DMS 273 treated with DMSO at 0.1 percent for 48 hours (cell line): ENCODE results near the gene MAF.

Experiments
- DNase-seq: peaks from one replicate; lab custom pipeline; 2025; lab: John Stamatoyannopoulos, UW

MAF gene

DNA sequence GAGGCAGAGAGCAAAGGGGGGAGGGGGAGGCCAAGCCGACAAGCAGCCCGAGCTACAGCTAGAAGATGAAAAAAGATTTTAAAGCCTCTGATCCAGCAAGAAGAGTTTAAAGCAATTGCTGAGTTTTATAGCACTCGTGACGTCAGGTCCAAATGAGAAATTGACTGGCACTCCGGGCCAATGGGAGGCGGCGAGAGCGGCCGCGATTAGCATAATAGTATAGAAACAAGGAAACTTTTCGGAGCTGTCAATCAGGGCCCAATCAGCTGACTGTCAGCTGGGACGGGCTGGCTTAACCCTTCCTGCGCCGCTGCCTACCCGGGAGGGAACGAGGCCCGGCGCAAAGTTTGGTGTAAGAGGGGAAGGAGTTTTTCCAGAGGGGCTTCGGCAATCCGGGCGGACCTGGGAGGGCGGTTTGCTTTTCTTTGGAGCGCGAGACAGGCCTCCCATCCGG, at the start of gene MAF:
TSS of gene MAF (minus strand) at position 100 of the 454 bp plus-strand sequence. CDS start 835 bp downstream, outside the sequence.
- peak; percentile 27 for DNase-seq

DNA sequence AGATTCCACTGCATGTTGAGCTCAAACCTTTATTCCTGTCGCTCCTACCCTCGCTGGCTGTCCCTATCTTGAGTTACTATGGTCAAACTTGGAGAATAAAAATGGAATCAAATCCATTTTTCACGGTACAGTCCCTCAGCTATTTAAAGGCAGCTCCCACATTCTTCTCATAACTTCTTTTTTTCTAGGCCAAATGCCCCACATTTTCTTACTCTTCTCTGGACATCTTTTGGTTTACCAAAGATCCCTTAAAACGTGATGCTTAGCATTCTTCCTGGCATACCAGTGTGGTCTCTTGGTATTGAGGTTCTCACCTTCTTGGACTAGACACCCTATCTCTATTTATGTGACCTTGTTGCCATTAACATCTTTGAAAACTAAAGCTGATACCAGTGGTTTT, 48.3 kb upstream of the MAF start:
- DNase-seq = no peak

DNA sequence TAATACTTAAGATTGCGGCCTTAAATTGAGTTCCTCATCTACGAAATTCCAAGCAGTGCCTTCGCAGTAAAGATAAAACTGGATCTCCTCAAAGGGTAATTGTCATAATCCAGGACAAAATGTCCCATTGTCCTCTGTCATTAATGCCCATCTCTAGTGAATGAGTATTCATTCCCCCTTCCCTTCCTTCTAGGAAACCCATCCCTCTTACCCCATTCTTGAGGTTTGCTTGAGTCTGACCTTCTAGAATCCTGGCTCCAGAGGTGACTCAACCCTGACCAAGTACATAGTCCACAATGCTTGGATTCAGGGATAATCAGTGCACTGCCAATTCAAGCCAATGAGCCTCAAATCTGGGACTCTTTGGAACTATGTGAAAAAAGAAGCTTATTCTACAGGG, 47.0 kb upstream of the MAF start:
- DNase-seq = no peak

DNA sequence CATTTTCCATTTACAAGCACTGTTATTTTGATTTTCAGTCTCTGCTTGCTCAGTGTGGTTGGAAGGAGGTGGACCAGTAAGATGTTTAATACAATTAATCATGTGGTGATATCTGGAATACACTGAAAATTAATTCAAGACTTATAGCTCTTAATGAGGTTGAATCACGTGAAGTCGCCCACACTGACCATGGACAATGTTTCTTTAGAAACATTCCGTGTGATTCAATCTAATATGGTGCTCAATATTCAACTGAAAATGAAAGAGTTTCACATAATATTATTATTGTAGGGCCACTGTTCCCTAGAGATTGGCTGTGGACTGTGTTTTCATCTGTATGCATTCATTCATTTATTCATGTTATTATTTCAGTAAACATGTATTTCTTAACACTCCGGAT, 45.2 kb upstream of the MAF start:
- no peak for DNase-seq

DNA sequence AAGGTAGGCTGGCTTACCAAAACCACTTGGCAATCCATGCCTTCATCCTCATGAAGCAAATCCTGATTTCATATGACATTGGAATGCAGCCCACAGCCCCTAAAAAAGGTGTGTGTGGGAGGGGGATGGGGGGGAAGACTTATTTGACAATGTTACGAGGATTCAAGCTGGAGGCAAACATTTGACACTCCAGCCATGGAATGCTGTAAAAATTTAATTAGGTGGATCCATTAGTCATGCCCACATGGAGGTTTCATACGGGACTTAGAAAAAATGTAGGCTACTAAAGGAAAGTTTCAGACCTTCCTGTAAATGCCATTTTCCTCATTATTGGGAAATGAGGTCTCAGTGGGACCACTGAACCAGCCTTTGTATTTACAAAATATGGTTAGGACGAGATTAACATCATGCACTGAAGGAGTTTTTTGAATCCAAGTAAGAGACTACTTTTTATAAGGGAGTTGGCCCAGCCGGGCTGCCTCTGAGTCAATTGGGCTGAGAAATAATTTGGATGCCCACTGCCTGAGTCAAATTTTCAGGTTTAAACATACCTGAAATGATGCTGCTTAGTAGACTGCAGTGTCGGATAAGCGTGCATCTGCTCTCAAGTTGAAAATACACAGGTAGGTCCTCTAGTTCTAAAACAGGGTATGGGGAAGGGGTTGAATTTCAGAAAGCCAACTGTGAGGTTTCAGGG, 44.6 kb upstream of the MAF start:
- no peak for DNase-seq

DNA sequence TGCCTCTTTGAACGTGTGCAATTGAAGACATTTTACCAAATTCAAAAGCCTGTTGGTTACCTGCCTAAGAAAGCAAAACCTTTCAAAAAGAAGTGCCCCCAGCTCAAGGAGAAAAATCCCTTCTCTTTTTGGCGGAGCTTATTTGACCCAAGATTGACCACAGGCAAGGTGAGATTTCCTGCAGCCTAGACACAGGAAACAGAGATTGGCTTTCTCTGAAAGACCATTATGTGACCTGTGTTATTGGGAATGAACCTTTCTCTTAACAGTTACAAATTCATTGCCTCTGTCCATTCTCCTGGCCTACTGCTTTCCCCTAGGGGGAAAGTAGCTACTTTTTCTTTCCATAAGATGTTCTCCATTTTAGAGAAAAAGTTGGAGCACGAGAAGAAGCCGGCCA, 42.1 kb upstream of the MAF start:
- DNase-seq = no peak

DNA sequence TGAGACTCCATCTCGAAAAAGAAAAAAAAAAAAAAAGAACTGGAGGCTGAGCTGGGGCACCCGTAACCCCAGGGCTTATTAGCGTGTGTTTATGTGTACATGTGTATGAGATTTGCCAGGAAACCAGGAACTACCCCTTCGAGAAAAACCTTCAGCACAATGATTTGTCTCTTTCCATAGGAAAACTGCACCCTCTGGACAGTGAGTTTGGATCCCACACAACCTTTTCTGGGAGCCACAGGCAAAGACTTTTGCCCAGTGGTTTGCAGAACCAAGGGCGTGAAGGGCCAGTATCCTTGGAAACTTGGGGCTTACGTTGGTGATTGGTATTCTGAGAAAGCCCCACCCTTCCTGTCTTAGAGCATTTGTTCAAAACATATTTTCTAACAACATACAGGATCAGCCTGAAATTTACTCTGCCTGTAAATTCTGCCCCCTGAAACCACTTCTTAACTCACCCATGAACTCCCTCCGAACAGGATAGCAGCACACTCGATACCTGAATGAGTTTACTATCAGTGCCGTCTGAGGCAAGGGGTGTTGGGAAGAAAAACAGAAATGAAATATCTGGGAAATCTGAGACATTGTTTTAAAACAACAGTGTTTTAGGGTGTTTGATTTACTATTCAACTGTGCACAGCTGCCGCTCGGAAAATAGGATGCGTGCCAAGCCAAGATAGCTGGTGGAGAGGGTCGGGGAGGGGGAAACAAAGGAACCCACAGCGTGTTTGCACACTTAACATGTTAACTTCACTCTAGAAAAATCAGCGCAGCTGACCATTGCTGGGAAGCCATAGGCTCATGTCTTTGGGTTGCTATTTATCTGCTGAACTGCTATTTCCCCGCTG, 40.2 kb upstream of the MAF start:
- DNase-seq = no peak

DNA sequence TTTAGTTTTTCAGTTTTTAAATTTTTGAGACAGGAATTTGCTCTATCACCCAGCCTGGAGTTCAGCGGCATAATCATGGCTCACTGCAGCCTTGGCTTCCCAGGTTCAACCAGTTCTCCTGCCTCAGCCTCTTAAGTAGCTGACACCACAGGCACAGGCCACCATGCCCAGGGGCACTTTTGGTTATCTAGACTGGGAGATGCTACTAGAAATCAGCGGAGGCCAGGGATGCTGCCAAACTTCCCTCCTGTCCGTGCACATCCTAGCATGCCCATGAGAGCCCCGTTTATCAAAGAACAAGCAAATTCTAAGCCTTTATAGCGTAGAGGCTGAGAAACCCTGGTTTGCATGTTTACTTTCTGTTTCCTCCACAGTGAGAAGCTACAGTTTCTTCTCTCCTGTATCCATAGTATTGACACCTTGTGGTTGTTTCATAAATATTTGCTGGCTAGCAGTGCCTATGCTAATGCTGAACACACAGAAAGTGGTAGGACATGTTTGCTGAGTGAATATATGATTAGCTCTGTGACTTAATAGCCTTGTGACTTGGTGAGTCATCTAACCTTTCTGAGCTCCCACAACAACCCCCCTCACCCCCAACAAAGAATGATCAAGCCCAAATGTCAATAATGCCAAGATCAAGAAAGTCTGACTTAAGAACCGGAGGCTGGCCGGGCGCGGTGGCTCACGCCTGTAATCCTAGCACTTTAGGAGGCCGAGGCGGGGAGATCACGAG, 39.2 kb upstream of the MAF start:
- no peak for DNase-seq

DNA sequence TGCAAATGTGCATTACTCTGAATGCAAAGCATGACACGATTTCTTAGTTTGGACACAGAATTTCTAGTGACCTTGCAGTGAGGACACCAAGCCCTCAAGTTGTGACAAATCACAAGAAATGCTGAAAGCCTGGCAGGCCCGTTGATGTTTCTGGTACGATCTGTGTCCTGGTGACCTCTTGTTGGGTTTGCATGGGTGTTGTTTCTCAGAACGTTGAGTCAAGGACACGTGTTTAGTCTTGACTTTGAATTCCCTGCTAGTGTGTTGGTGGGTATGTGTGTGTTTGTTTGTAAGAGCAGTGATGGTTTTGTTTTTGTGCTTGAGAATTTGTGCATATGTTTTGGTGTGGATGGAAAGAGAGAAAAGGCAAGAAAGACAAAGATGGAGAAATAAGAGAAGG, 37.8 kb upstream of the MAF start:
- DNase-seq = no peak

DNA sequence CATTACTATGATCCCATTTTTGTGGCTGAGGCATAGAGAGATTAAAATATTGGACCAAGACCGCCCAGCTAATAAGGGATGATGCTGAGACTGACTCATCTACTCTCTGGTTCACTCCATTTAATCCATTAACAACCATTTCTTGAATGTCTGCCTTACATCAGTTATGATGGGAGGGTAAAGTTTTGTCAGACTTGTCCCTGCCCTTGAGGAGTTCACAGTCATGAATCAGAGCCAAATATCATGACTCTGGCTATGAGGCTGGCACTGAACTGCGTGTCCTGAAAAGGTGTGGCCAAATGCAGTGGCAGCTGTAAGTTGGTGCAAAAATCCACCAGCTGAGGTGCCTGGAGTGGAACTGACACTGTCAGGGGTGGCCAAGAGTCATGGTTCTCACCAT, 35.0 kb upstream of the MAF start:
- no peak for DNase-seq

DNA sequence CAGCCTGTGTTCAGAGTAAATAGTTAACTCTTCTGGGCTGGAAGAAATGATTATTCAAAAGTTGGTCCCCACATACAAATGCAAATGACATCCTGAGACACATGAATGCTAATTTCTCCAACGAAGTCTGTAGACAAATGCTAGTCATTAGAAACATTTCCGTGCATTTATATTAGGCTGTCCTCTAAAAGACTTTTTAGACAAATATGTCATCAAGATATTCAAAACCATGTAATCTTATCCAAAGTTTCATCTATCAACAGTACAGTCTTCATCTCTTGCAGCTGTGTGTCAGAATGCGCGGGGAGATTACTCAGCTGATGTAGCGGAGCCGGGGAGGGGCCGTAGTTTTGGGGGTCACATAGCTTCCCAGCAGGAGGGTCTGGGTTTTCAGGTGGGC, 33.8 kb upstream of the MAF start:
- DNase-seq = no peak

DNA sequence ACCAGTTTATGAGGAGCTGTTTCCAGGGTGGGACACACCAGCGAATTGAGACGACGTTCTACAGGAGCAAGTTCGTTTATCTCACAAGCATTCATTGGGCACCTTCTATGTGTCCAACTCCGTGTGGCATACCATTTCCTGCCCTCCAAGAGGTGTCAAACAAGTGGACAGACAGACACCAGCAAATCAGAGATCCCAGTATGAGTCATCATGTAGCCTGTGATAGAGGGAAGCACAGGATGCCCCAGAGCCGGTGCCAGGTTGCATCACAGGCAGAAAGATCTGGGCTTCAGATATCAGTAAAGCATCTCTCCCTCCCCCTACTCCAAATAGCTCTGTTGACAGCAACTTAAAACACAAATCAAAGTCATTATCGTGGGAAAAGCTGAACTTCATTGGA, 31.8 kb upstream of the MAF start:
- DNase-seq = no peak

DNA sequence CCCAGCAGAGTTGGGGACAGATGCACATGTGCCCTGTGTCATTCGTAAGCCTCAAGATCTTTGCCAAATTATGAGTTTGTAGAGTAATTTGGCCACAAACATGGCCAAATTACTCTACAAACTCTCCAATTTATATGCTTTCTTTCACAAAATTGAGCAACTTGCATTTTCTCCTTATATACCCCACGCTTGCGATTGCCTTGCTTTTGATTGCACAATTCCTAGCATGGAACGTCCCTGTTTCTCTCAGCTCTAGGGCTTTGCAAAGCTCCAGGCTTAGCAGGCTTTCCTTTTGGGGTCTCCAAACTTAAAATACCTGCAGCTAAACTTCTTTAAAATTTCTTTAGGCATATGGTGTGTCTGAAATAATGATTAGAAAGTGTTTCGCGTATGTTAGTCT, 28.5 kb upstream of the MAF start:
- DNase-seq = no peak

DNA sequence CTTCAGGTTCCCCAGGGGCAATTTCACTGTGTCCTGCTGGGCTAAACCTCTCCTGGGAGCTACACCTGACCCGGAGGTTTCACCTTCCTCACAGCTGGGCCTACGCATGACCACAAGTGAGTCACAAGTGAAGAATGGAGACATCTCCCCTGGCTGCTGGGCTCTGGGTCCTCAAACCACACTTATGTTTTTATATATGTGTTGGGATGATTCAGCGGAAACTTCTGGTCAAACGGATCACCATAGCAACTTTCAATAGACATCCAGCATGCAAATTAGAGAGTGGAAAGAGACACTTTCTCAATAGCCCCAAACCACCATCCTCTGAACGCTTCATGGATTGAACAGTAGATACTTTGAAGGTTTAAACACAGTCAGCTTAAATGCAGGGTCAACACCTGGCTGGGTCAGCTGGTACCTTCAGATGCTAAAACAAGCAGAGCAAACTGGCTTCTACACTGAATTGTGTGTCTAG, 28.0 kb upstream of the MAF start:
- no peak for DNase-seq

DNA sequence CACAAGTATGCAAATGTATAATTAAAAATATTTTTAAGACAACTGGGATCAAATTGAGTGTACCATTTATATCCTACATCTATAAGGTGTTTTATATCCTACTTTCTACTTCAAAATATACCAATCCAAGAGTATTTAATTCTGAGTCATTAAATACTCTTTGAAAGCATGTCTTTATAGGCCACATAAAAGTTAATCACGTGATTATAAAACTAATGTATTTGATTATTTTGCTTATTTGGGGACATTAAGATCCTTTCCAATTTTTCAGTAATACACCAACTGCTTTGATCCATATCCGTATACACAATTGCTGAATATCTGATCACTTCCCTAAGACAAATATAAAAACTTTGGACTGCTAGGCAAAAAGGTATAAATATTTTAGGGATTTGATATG, 26.6 kb upstream of the MAF start:
- no peak for DNase-seq

DNA sequence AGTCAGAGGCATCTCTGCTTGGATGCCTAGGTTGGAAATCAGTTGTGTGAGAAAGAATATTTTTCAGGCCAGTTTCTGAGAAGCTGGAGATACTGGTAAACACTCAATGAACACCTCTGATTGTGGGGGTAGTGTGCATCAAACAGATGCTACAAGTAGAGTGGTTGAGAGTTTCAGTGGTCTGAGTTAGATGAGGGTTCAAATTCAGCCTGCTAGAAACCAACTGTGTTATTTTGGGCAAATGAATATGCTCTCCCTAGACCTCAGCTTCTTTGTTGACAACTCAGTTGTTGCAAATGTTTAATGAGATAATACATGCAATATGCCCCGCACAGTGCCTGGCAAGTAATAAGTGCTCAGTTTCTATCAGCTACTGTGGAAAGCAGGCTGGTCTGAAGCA, 25.2 kb upstream of the MAF start:
- no peak for DNase-seq

DNA sequence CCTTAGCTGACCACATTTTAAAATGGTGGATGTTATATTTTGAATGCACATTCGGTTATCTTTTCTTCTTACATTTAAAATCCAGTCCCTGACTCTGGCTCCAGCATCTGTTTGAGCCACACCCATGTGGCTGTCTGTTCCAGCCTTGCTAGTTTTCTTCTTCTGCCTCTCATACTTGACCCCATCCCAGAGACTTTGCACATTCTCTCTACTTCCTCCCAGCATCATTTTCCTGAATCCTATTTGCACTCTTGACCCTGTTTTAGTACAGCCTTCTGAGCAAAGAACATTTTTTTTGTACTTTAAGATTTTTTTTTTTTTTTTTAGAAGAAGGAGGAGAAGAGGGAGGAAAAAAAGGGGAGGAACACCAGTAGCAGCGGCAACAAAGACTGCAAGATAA, 23.3 kb upstream of the MAF start:
- DNase-seq = no peak

DNA sequence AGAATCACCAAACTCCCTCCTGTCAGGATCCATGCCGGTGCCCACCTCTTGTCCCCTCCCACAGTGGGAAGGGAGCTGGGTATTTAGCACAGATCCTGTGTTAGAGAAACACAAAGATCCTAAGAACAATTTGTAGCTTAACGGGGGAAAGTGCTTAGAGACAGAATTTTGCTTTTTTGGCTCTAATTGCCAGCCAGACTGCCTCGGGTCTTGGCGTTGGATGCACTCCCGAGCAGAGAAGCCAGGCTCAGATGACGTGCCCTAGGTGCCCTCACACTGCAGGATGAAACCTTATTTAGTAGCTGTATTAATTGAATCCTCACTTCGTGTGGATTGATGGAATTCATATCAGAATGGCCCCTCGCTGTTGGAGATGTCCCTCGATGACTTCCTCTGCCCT, 22.5 kb upstream of the MAF start:
- no peak for DNase-seq

DNA sequence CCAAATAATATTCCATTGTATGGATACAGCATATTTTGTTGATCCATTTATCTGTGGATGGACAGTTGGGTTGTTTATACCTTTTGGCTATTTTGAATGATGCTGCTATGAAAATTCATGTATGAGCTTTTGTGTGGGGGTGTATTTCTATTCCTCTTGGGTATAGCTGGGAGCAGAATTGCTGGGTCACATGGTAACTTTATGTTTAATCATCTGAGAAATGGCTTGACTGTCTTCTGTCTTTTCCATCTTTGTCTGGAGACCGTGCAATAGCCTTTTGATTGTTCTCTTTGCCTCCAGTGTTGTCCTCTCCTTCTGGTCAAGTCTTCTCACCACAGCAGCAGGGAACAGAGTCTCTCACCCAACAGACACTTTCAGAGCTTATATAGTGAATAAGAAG, 20.5 kb upstream of the MAF start:
- DNase-seq = no peak

DNA sequence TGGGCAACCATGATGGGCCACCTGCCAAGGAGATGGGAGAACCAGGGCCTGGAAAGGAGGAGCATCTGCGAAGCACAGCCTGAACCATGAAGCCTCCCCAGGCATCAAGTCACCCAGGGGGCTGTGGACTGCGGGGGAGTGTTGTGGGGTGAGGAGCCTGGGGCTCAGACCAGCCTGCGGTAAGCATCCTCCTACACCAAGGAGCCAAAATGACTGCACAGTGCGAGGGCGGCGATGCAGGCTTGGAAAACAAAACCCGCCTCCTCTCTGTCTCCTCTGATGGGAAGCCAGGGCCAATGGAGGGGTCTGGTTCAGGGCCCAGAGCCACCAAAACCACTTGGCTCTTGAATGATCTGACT, 18.1 kb upstream of the MAF start:
- no peak for DNase-seq

DNA sequence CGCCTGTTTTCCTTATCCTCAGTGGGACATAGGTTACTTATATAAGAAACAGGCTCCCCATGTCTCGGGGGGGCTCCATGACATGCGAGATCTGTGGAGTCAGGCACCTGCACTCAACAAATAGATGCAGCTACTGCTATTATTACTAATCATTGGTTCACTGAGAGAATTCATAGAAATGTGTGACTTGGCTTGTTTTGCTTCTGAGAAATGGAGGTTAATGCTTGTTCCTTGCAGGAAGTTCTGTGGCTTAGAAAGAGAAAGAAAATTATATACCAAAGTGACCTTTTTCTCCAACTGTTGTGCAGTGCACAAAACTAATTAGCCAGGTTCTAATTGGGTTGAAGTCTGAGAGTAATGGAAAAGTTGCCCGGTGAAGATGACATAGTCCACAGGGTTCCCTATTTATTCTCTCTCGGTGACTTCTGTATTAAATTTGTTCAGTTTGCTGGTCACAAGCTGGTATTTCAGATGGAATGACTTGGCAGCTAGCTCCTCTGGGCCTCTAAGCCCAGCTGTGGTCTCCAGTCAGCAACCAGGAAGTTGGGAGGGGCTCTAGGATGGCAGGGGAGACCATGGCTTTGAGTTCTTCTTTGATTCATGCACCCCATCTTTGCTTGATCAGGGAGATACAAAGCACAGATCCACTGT, 17.6 kb upstream of the MAF start:
- DNase-seq = no peak

DNA sequence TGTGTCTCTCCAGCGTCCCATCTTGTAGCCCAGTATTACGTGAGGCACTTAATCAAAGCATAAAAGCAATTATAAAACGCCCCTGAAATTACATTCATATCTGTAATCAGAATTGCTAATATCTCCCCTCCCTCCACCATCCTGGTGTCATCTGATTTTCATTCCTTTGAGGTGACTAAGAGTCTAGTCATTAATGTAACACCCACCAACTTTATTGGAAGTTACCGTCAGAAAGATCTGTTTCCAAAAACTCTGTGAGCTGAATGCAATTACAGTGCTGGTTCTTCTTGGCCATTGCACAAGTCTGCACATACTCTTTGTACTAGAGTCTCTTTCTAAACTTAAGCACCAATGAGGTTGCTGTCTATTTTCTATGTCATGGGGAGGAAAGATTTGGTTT, 12.5 kb upstream of the MAF start:
- no peak for DNase-seq
